ENCODE data around the gene GPR142. TPM values are rescaled to one million over a fixed set of nuclear protein-coding genes. Genes with fewer than 3 reads are reported as not detected.

GPR142 gene
- total RNA-seq, 1 donor from 2014 or later = not detected

GRCh38 chr17:74343526-74344284 is 23.6 kb upstream of the GPR142 start:
- DNase-seq (ENCODE audit: extremely low read depth, low read depth, low spot score) = no peak

- no peak for DNase-seq (ENCODE audit: extremely low read depth, low read depth, low spot score)
Observed at GRCh38 chr17:74344658-74345057, 22.6 kb upstream of the GPR142 start.

- DNase-seq (ENCODE audit: extremely low read depth, low read depth, low spot score) = no peak
Observed at GRCh38 chr17:74345433-74346241, 21.7 kb upstream of the GPR142 start.

- DNase-seq (ENCODE audit: extremely low read depth, low read depth, low spot score) = no peak
Observed at GRCh38 chr17:74347646-74348045, 19.7 kb upstream of the GPR142 start.

GRCh38 chr17:74349120-74349519 is 18.2 kb upstream of the GPR142 start:
- DNase-seq (ENCODE audit: extremely low read depth, low read depth, low spot score) = no peak

- no peak for DNase-seq (ENCODE audit: extremely low read depth, low read depth, low spot score)
Observed at GRCh38 chr17:74350486-74350885, 16.8 kb upstream of the GPR142 start.

- no peak for DNase-seq (ENCODE audit: extremely low read depth, low read depth, low spot score)
Observed at GRCh38 chr17:74351552-74352210, 15.6 kb upstream of the GPR142 start.

DNA sequence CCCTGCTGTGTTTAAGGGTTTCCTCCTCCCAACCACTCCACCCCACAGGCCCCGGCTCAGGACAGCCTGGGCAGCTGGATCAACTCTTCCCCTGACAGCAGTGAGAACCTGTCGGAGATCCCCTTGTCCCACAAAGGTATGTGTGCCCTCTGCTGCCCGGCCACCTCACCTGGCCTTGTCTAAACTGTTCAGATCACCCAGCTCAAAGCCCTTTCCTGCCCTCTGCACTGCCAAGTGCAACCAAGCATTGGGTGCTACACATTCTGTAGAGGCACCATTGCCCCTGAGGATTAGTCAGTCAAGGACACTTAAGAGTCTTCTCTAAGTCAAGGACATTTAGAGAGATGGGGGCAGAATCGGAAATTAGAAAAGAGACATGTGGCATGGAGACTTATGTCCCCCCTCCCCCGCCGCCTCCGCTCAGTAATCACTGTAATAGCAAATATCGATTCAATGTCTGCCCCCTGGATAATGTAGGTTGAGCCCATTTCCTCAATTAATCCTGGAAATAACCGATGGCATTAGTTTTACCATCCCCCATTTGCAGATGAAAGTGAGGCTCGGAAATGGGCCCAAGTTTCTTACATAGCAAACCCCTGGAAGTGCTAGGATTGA is 13.8 kb upstream of the GPR142 start:
- DNase-seq (ENCODE audit: extremely low read depth, low read depth, low spot score) = no peak

DNA sequence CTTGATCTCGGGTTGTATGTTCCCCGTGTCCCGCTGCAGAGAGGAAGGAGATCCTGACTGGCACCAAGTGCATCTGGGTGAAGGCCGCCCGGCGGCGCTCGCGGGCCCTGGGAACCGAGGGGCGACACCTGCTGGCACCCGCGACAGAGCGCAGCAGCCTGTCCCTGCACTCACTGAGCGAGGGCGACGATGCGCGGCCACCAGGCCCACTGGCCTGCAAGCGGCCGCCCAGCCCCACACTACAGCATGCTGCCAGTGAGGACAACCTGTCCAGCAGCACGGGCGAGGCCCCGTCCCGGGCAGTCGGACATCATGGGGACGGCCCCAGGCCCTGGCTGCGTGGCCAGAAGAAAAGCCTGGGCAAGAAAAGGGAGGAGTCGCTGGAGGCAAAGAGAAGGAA is 13.2 kb upstream of the GPR142 start:
- no peak for DNase-seq (ENCODE audit: extremely low read depth, low read depth, low spot score)

DNA sequence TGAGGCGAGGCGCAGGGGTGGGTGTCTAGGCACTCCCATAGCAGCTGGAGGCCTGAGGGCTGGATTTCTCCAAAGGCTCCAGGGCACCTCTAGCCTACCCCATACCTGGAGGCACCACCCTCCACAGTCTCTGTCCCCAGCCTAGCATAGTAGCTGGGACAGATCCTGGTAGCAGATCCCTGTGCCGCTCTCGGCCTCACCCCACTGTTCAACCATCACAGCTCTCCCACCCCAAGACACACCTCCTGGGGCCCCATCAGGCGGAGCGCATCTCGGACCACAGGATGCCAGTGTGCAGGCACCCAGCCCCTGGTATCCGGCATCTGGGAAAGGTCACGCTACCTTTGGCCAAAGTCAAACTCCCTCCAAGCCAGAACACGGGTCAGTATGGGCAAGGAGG is 12.7 kb upstream of the GPR142 start:
- no peak for DNase-seq (ENCODE audit: extremely low read depth, low read depth, low spot score)

DNA sequence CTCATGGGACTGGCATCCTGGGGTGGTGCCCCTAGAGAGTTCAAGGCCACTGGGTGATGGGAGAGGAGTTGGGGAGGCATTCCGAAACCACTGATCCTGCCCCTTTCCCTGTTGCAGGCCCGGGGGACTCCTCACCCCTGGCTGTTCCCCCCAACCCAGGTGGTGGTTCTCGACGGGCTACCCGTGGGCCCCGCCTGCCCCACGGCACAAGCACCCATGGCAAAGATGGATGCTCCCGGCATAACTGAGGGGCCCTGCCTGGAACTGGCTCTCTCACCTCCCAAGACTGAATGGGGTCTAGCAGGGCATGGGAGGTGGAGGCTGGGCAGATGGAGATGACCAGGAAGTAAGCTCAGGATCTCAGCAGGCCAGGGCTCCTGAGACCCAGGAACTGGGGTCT is 12.2 kb upstream of the GPR142 start:
- DNase-seq (ENCODE audit: extremely low read depth, low read depth, low spot score) = no peak

DNA sequence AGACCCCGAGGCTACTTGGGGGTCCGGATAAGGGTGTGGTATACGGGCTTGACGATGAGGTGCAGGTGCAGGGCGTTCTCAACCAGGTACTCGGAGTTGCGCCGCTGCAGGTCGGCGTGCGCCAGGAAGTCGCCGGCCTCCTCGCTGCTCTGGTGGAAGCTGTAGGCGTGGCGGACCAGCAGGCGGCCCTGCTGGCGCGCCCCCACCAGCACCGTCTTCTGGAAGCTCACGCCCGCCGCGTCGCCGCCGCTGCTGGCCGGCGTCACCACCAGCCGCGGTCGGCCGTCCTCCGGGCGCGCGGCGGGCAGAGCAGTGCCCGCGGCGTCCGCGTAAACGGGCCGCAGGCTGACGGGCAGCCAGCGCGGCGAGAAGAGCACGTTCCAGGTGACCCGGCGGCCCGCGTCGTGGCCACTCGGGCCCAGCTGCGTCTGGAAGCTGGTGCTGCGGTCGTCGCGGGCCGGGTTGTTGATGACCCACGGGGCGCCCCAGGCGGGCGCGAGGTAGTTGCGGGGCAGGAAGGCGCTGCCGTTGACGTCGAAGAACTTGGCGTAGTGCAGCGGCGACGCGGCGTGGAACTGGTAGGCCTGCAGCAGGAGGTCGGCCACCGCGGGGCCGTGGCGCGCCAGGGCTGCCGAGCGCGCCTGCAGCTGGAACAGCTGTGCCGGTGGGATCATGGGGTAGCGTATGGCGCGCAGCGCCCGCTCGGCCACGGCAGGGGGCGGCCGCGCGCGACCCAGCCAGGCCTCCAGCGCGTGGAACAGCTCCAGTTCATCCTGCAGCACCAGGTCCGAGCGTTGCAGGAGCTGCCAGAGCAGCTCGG is 10.4 kb upstream of the GPR142 start:
- DNase-seq (ENCODE audit: extremely low read depth, low read depth, low spot score) = no peak

GRCh38 chr17:74357466-74357809 is 9.9 kb upstream of the GPR142 start:
- DNase-seq (ENCODE audit: extremely low read depth, low read depth, low spot score) = no peak

DNA sequence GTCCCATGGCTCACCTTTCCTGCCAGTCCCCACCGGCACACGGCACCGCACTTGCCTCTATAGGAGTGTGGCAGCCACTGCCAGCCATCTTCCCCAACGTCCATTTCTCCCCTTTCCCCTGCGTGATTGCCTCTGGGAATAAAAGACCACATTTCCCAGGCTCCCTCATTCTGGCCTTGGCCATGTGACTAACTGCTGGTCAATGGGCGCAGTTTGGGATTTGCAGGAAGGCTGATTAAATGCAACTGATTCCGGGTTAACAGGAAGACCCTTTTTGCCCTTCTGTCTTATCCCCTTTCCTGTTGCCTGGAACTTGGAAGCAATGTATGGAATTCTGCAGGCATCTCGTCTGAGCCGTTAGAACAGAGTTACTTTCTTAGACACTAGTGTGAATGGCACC is 8.6 kb upstream of the GPR142 start:
- DNase-seq (ENCODE audit: extremely low read depth, low read depth, low spot score) = no peak

DNA sequence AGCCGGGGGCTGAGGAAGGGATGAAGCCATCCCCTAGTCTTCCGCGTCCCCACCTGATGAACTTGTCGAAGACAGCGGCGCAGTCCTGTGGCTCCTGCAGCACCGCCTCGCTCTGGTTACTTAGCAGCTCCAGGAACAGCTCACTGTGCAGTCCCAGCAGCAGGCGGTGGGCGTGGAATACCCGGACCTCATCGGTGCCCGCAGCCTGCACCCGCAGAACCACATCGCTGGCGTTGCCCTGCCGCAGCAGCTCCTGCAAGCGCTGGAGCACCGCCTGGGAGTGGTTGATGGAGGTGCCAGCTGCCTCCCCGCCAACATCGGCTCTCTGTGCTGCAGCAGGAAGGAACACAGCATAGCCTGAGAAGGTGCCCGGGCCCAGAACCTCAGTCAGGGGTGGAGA is 7.4 kb upstream of the GPR142 start:
- DNase-seq (ENCODE audit: extremely low read depth, low read depth, low spot score) = no peak

- DNase-seq (ENCODE audit: extremely low read depth, low read depth, low spot score) = no peak
Observed at GRCh38 chr17:74360899-74361229, 6.4 kb upstream of the GPR142 start.

- no peak for DNase-seq (ENCODE audit: extremely low read depth, low read depth, low spot score)
Observed at GRCh38 chr17:74361230-74362068, 5.9 kb upstream of the GPR142 start, which contains the start of gene BTBD17. TSS of gene BTBD17 (minus strand) at chr17:74361868. CDS start at chr17:74361819, 49 bp downstream.

- DNase-seq (ENCODE audit: extremely low read depth, low read depth, low spot score) = no peak
Observed at GRCh38 chr17:74362069-74362405, 5.3 kb upstream of the GPR142 start.

GRCh38 chr17:74362810-74363498 is 4.4 kb upstream of the GPR142 start:
- DNase-seq (ENCODE audit: extremely low read depth, low read depth, low spot score) = no peak
